ENCODE data around the gene DCST1. TPM values are rescaled to one million over a fixed set of nuclear protein-coding genes. Genes with fewer than 3 reads are reported as not detected.

DCST1 gene
- total RNA-seq, 1 experiment from 2014 or later, result not detected

- Histone ChIP-seq H3K4me3 (ENCODE audit: low read depth, low read length, poor library complexity, severe bottlenecking) (no peak overlapping the region), H3K27ac (ENCODE audit: low read depth, low read length, poor library complexity, severe bottlenecking) (no peak overlapping the region), H3K9me3 (ENCODE audit: low read depth, low read length, poor library complexity, severe bottlenecking) (no peaks in the 10 kb centered on the region), H3K4me1 (ENCODE audit: insufficient read depth, low read length, poor library complexity, severe bottlenecking) (peaks cover 5% of the 10 kb centered on the region), H3K27me3 (replicated peaks; ENCODE audit: insufficient read depth, low read depth, low read length, poor library complexity) (no peaks in the 10 kb centered on the region), H3K36me3 (ENCODE audit: insufficient read depth, low read length, poor library complexity, severe bottlenecking) (no peaks in the 10 kb centered on the region)
- no TSS peak for BruUV-seq (replicated peaks)
- ChIA-PET CTCF (interaction anchor here (0.6 to 1.5 kb wide), 7 partner anchors 11 to 439 kb away, joined by 4 to 17 read pairs (median 5); partner anchors contain the start of gene PBXIP1), POLR2A (ENCODE audit: low non-redundant PET) (interaction anchor here (0.6 to 0.7 kb wide), 2 partner anchors 141 to 1116 kb away, joined by 5 to 13 read pairs; no protein-coding TSS in a partner anchor)
- intact Hi-C loops (cut with micrococcal nuclease; ENCODE audit: unreplicated experiment), result loop anchor here (5.0 kb wide), 1 partner anchor 36 kb away; the partner anchor contains the start of gene PYGO2
- DNase-seq (ENCODE audit: low spot score), result no peak
- TF ChIP-seq CTCF (conservative IDR thresholded peaks at IDR 0.05; ENCODE audit: low read depth, low read length), result no peak
- TF ChIP-seq EZH2 (IDR thresholded peaks at IDR 0.05; ENCODE audit: borderline replicate concordance, low read depth, low read length, poor library complexity, severe bottlenecking), result no peak
These were observed 35.3 kb upstream of the DCST1 start for GRCh38 chr1:154998201-154998780.

DNA sequence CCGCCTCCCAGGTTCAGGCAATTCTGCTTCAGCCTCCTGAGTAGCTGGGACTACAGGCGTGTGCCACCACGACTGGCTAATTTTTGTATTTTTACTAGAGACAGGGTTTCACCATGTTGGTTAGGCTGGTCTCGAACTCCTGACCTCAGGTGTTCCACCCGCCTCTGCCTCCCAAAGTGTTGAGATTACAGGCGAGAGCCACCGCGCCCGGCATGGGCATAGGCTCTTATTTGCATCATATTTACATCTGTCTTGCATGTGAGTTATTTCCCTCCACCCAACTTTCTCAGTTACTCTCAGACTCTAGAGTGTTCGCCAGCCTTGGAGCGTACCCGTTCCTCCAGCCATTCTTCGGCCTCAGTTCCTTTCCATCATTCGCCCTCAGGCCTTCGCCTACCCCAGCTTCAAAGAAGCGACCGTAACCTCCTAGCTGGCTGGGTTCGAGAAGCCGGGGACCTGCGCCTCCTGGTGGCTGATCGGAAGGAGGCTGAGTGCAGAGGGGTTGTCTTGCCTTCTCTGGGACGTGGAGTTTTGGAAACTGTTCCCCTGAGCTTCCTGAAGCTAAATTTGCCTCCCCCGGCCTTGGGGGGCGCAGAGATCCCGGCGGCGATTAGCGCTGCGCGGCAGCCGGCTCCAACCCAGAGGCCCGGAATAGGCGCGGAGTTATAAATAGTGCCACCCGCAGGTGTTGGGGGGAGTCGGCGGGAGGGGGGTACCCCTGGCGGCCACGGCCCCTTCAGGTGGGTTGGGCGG is 34.6 kb upstream of the DCST1 start:
- Histone ChIP-seq H3K27ac (ENCODE audit: low read depth, low read length, poor library complexity, severe bottlenecking) (peak overlapping the region; percentile 79), H3K36me3 (ENCODE audit: insufficient read depth, low read length, poor library complexity, severe bottlenecking) (no peaks in the 10 kb centered on the region), H3K27me3 (replicated peaks; ENCODE audit: insufficient read depth, low read depth, low read length, poor library complexity) (no peaks in the 10 kb centered on the region), H3K4me1 (ENCODE audit: insufficient read depth, low read length, poor library complexity, severe bottlenecking) (peaks cover 5% of the 10 kb centered on the region), H3K4me3 (ENCODE audit: low read depth, low read length, poor library complexity, severe bottlenecking) (peak overlapping the region; percentile 85), H3K9me3 (ENCODE audit: low read depth, low read length, poor library complexity, severe bottlenecking) (no peaks in the 10 kb centered on the region)
- intact Hi-C loops (cut with micrococcal nuclease; ENCODE audit: unreplicated experiment), result loop anchor here (5.0 kb wide), 1 partner anchor 37 kb away; the partner anchor contains the start of gene PYGO2
- peak; percentile 95 for DNase-seq (ENCODE audit: low spot score)
- ChIA-PET POLR2A (ENCODE audit: low non-redundant PET) (interaction anchor here (0.6 to 0.8 kb wide), 4 partner anchors 18 to 1117 kb away, joined by 4 to 13 read pairs (median 5); no protein-coding TSS in a partner anchor), CTCF (interaction anchor here (0.6 to 1.5 kb wide), 10 partner anchors 11 to 440 kb away, joined by 3 to 17 read pairs (median 5); partner anchors contain the start of genes ADAM15, PBXIP1 and SHC1)
- BruUV-seq (replicated peaks), result no TSS peak
- TF ChIP-seq EZH2 (IDR thresholded peaks at IDR 0.05; ENCODE audit: borderline replicate concordance, low read depth, low read length, poor library complexity, severe bottlenecking) (no peak), CTCF (conservative IDR thresholded peaks at IDR 0.05; ENCODE audit: low read depth, low read length) (peak; percentile 99)

DNA sequence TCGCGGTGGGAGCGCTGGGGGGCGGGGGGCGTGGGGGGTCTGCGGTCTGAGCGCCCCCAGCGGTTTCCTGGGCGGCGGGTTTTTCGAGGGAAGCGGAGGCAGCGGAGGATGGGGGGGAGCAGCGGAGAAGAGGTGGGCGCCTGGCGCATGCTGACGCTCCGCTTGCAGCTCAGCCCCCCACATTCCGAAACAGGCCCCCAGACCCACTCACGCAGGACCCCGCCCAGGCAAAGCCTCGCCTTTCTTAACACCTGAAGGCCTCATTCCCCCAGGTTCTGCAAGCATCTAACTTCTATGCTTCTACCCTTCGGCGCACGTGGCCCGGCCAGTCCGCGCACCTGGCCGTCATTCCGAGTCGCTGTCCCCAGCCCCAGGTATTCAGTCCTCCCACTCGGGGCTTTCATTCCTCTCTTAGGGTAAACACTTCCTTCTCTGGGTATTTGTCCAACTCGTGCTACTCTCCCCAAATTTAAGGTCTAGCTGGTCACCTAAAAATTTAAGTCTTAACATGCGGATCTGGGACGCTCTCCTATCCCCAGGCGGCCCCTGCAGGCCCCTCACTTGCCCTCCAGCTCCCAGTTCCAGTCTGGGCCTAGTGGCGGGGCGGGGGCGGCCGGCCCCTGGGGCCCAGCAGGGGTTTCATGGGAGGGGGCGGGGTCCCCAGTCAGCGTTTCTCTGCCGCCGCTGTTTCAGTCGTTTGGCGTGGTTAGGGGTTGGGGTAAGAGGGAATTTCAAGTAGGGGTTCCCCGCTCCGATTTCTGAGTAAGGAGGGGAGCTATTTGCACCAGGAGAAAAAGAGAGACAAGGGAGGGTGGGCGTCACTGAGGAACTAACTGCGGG is 33.8 kb upstream of the DCST1 start:
- Histone ChIP-seq H3K4me1 (ENCODE audit: insufficient read depth, low read length, poor library complexity, severe bottlenecking) (peaks cover 12% of the 10 kb centered on the region), H3K36me3 (ENCODE audit: insufficient read depth, low read length, poor library complexity, severe bottlenecking) (no peaks in the 10 kb centered on the region), H3K27ac (ENCODE audit: low read depth, low read length, poor library complexity, severe bottlenecking) (peak overlapping the region; percentile 79), H3K4me3 (ENCODE audit: low read depth, low read length, poor library complexity, severe bottlenecking) (peak overlapping the region; percentile 85), H3K27me3 (replicated peaks; ENCODE audit: insufficient read depth, low read depth, low read length, poor library complexity) (no peaks in the 10 kb centered on the region), H3K9me3 (ENCODE audit: low read depth, low read length, poor library complexity, severe bottlenecking) (no peaks in the 10 kb centered on the region)
- ChIA-PET CTCF (interaction anchor here (0.6 to 1.5 kb wide), 9 partner anchors 12 to 646 kb away, joined by 3 to 17 read pairs (median 4); partner anchors contain the start of genes ADAM15, PBXIP1 and SHC1), POLR2A (ENCODE audit: low non-redundant PET) (interaction anchor here (0.8 kb wide), 2 partner anchors 17 to 51 kb away, joined by 4 to 5 read pairs; no protein-coding TSS in a partner anchor)
- TF ChIP-seq EZH2 (IDR thresholded peaks at IDR 0.05; ENCODE audit: borderline replicate concordance, low read depth, low read length, poor library complexity, severe bottlenecking) (no peak), CTCF (conservative IDR thresholded peaks at IDR 0.05; ENCODE audit: low read depth, low read length) (no peak)
- DNase-seq (ENCODE audit: low spot score), result peak; percentile 69
- intact Hi-C loops (cut with micrococcal nuclease; ENCODE audit: unreplicated experiment), result loop anchor here (5.0 kb wide), 3 partner anchors 37 to 442 kb away; partner anchors contain the start of genes PYGO2 and UBE2Q1
- no TSS peak for BruUV-seq (replicated peaks)
